Osteocyte (in vitro differentiated cells): Measurements from ENCODE around the gene IPO13. TPM values are rescaled to one million over a fixed set of nuclear protein-coding genes. Genes with fewer than 3 reads are reported as not detected.

Experiments used
- DNase-seq: peaks from one replicate; pipeline ENCODE4 v3.0.0; 2021; ENCODE audit warnings: mixed read lengths; ENCODE audit not compliant: unreplicated experiment; ENCODE audit errors: extremely low spot score
- H3K27ac Mint-ChIP-seq: one replicate; pipeline ENCODE4 v1.8.0; 2021; ENCODE audit warnings: mild to moderate bottlenecking, mixed read lengths; ENCODE audit not compliant: unreplicated experiment
- H3K27me3 Mint-ChIP-seq: one replicate; pipeline ENCODE4 v1.8.0; 2021; ENCODE audit warnings: mixed read lengths; ENCODE audit not compliant: unreplicated experiment
- H3K36me3 Mint-ChIP-seq: one replicate; pipeline ENCODE4 v1.8.0; 2021; ENCODE audit warnings: mixed read lengths; ENCODE audit not compliant: unreplicated experiment
- H3K4me1 Mint-ChIP-seq: one replicate; pipeline ENCODE4 v1.8.0; 2021; ENCODE audit warnings: mixed read lengths; ENCODE audit not compliant: unreplicated experiment
- H3K4me3 Mint-ChIP-seq: one replicate; pipeline ENCODE4 v1.8.0; 2021; ENCODE audit warnings: mild to moderate bottlenecking, moderate library complexity, mixed read lengths; ENCODE audit not compliant: unreplicated experiment
- H3K9me3 Mint-ChIP-seq: one replicate; pipeline ENCODE4 v1.8.0; 2021; ENCODE audit warnings: mixed read lengths; ENCODE audit not compliant: unreplicated experiment
- CTCF ChIP-seq: fragments of 200-600 bp; sonication (generic); IDR thresholded peaks from 2 replicates; pipeline ENCODE4 v1.5.0; 2021; ENCODE audit warnings: antibody characterized with exemption, mild to moderate bottlenecking, moderate library complexity
- total RNA-seq: library from RNA; stranded (reverse); gene quantifications from 2 replicates; pipeline ENCODE4 v1.2.1, GENCODE V29; 2021

IPO13 gene
- total RNA-seq, 1 donor from 2014 or later = 40.8 TPM

- Mint-ChIP-seq H3K9me3 (no peaks in the 10 kb centered on the region), H3K4me3 (peak overlapping the region; percentile 91), H3K27ac (peak overlapping the region; percentile 94), H3K36me3 (peaks cover 9% of the 10 kb centered on the region), H3K4me1 (peaks cover 31% of the 10 kb centered on the region), H3K27me3 (no peaks in the 10 kb centered on the region)
- TF ChIP-seq CTCF = no peak
- no peak for DNase-seq
Observed at GRCh38 chr1:43947874-43948437, 1.2 kb downstream of the IPO13 start.

- H3K9me3 Mint-ChIP-seq = no peaks in the 10 kb centered on the region
- H3K36me3 Mint-ChIP-seq = peaks cover 9% of the 10 kb centered on the region
- H3K4me3 Mint-ChIP-seq = no peak overlapping the region
- DNase-seq = no peak
- no peaks in the 10 kb centered on the region for H3K27me3 Mint-ChIP-seq
- peaks cover 31% of the 10 kb centered on the region for H3K4me1 Mint-ChIP-seq
- no peak overlapping the region for H3K27ac Mint-ChIP-seq
- no peak for TF ChIP-seq CTCF
Observed at GRCh38 chr1:43949678-43950077, 2.9 kb downstream of the IPO13 start.

GRCh38 chr1:43951021-43951985 lies 4.6 kb downstream of the IPO13 start:
- TF ChIP-seq CTCF = no peak
- Mint-ChIP-seq H3K27ac (no peak overlapping the region), H3K36me3 (peaks cover 9% of the 10 kb centered on the region), H3K4me3 (no peak overlapping the region), H3K4me1 (peaks cover 18% of the 10 kb centered on the region), H3K9me3 (no peaks in the 10 kb centered on the region), H3K27me3 (no peaks in the 10 kb centered on the region)
- DNase-seq = no peak

- no peak for DNase-seq
- no peak for TF ChIP-seq CTCF
- Mint-ChIP-seq H3K9me3 (no peaks in the 10 kb centered on the region), H3K4me3 (no peak overlapping the region), H3K36me3 (peaks cover 13% of the 10 kb centered on the region), H3K27me3 (no peaks in the 10 kb centered on the region), H3K27ac (no peak overlapping the region), H3K4me1 (peaks cover 12% of the 10 kb centered on the region)
Observed at GRCh38 chr1:43952731-43953346, 6.1 kb downstream of the IPO13 start.

GRCh38 chr1:43953361-43953760 lies 6.6 kb downstream of the IPO13 start:
- H3K27ac Mint-ChIP-seq = no peak overlapping the region
- TF ChIP-seq CTCF = no peak
- peaks cover 7% of the 10 kb centered on the region for H3K4me1 Mint-ChIP-seq

More at GRCh38 chr1:43953361-43953760, 6.6 kb downstream of the IPO13 start:
- H3K4me3 Mint-ChIP-seq = no peak overlapping the region
- peaks cover 19% of the 10 kb centered on the region for H3K36me3 Mint-ChIP-seq
- DNase-seq = no peak
- H3K9me3 Mint-ChIP-seq = no peaks in the 10 kb centered on the region
- H3K27me3 Mint-ChIP-seq = no peaks in the 10 kb centered on the region
